Measurements from ENCODE around the gene LTC4S. TPM values are rescaled to one million over a fixed set of nuclear protein-coding genes. Genes with fewer than 3 reads are reported as not detected.
A peak's percentile ranks its signal among the peaks of the same experiment; 100 is the strongest.

LTC4S gene
- total and polyA plus RNA-seq, 4 donors = 1.3 to 3.3 (median 2.1) TPM

- Histone ChIP-seq H3K9me3 (ENCODE audit: control insufficient read depth in 4 of 4, low read length in 3 of 4) (no peaks in the 10 kb centered on the region), H3K36me3 (ENCODE audit: control insufficient read depth in 4 of 4, insufficient read depth in 3 of 4, low read depth in 1 of 4, low read length in 3 of 4) (peaks cover 12 to 24% (median 15%) of the 10 kb centered on the region in 4 donors), H3K4me3 (ENCODE audit: low read depth in 1 of 3, low read length in 3 of 3) (no peak overlapping the region), H3K4me1 (ENCODE audit: control insufficient read depth in 4 of 4, insufficient read depth in 4 of 4, low read length in 3 of 4) (peaks cover 0 to 51% (median 31%) of the 10 kb centered on the region in 4 donors), H3K27me3 (ENCODE audit: control insufficient read depth in 4 of 4, insufficient read depth in 4 of 4, low read length in 3 of 4) (no peaks in the 10 kb centered on the region), H3K9ac (ENCODE audit: low read depth in 1 of 2, low read length in 2 of 2) (no peak overlapping the region), H3K27ac (ENCODE audit: low read depth in 1 of 2, low read length in 2 of 2) (no peak overlapping the region)
- WGBS = 96% methylated on average over 3 of the region's 3 CpGs
- TF ChIP-seq FOXA2 (IDR thresholded peaks at IDR 0.05) (no peak), MAX (IDR thresholded peaks at IDR 0.05) (no peak), NR2F2 (IDR thresholded peaks at IDR 0.05) (no peak), GABPA (IDR thresholded peaks at IDR 0.05 in 1 of 2, conservative IDR thresholded peaks at IDR 0.05 in 1 of 2) (no peak), RXRA (IDR thresholded peaks at IDR 0.05) (no peak), RAD21 (IDR thresholded peaks at IDR 0.05) (no peak), SP1 (IDR thresholded peaks at IDR 0.05) (no peak), JUND (IDR thresholded peaks at IDR 0.05) (no peak), CTCF (IDR thresholded peaks at IDR 0.05; ENCODE audit: low read depth, low read length, missing input control) (no peak), HNF4A (conservative IDR thresholded peaks at IDR 0.05) (no peak), FOXA1 (IDR thresholded peaks at IDR 0.05) (no peak), TAF1 (conservative IDR thresholded peaks at IDR 0.05) (no peak), ATF3 (IDR thresholded peaks at IDR 0.05) (no peak), ZBTB33 (IDR thresholded peaks at IDR 0.05) (no peak), EGR1 (IDR thresholded peaks at IDR 0.05; ENCODE audit: low read depth in 2 of 2) (no peak), YY1 (IDR thresholded peaks at IDR 0.05) (no peak), HNF4G (IDR thresholded peaks at IDR 0.05) (no peak)
- DNase-seq (ENCODE audit: low spot score) = no peak
Measured at GRCh38 chr5:179794575-179794974, 789 bp downstream of the LTC4S start.

GRCh38 chr5:179795049-179795862 lies 1.5 kb downstream of the LTC4S start:
- Histone ChIP-seq H3K4me3 (ENCODE audit: low read depth in 1 of 3, low read length in 3 of 3) (peak overlapping the region in 1 of 3 donors; percentile 61), H3K9me3 (ENCODE audit: control insufficient read depth in 4 of 4, low read length in 3 of 4) (no peaks in the 10 kb centered on the region), H3K4me1 (ENCODE audit: control insufficient read depth in 4 of 4, insufficient read depth in 4 of 4, low read length in 3 of 4) (peaks cover 0 to 51% (median 31%) of the 10 kb centered on the region in 4 donors), H3K9ac (ENCODE audit: low read depth in 1 of 2, low read length in 2 of 2) (peak overlapping the region in 1 of 2 donors; percentile 11), H3K36me3 (ENCODE audit: control insufficient read depth in 4 of 4, insufficient read depth in 3 of 4, low read depth in 1 of 4, low read length in 3 of 4) (peaks cover 14 to 29% (median 19%) of the 10 kb centered on the region in 4 donors), H3K27ac (ENCODE audit: low read depth in 1 of 2, low read length in 2 of 2) (no peak overlapping the region), H3K27me3 (ENCODE audit: control insufficient read depth in 4 of 4, insufficient read depth in 4 of 4, low read length in 3 of 4) (no peaks in the 10 kb centered on the region)
- TF ChIP-seq NR2F2 (IDR thresholded peaks at IDR 0.05) (no peak), EGR1 (IDR thresholded peaks at IDR 0.05; ENCODE audit: low read depth in 2 of 2) (no peak), SP1 (IDR thresholded peaks at IDR 0.05) (no peak), CTCF (IDR thresholded peaks at IDR 0.05; ENCODE audit: low read depth, low read length, missing input control) (no peak), RAD21 (IDR thresholded peaks at IDR 0.05) (no peak), FOXA1 (IDR thresholded peaks at IDR 0.05) (no peak), JUND (IDR thresholded peaks at IDR 0.05) (no peak)
- 16% methylated on average over 53 of the region's 53 CpGs for WGBS
- no peak for DNase-seq (ENCODE audit: low spot score)
